ENCODE measurements around the gene DUOX1. TPM values are rescaled to one million over a fixed set of nuclear protein-coding genes. Genes with fewer than 3 reads are reported as not detected.

Gene DUOX1
- total and polyA plus RNA-seq, 7 donors = under 0.01 to 1.7 (median 0.79) TPM; not detected in 3

GRCh38 chr15:45114076-45114750 is 15.6 kb upstream of the DUOX1 start, which contains the start of the genes DUOX2 and DUOXA2:
Gene DUOX2, minus strand, starts transcription at chr15:45114172. Its CDS starts 761 bp downstream, at chr15:45113411.
Gene DUOXA2, plus strand, starts transcription at chr15:45114326. Its CDS starts 280 bp downstream, at chr15:45114606.
- peaks cover 0 to 48% (median 34%) of the 10 kb centered on the region in 4 donors for H3K4me1 ChIP-seq

GRCh38 chr15:45114751-45115085 is 15.1 kb upstream of the DUOX1 start:
- peaks cover 58 to 90% (median 68%) of the 10 kb centered on the region in 3 donors for H3K27me3 ChIP-seq
- H3K27ac ChIP-seq = no peak overlapping the region
- no peak for TF ChIP-seq CTCF (IDR thresholded peaks at IDR 0.05)
- DNase-seq = no peak
- intact Hi-C loops (cut with DNase I) = no loop called here
- no peak overlapping the region for H3K4me3 ChIP-seq
- no peaks in the 10 kb centered on the region for H3K36me3 ChIP-seq
- no peaks in the 10 kb centered on the region for H3K9me3 ChIP-seq
- peaks cover 0 to 48% (median 34%) of the 10 kb centered on the region in 4 donors for H3K4me1 ChIP-seq
- 6 to 13% methylated on average over 2 of the region's 2 CpGs for WGBS, 2 donors

More at GRCh38 chr15:45114076-45114750, 15.6 kb upstream of the DUOX1 start, which contains the start of the genes DUOX2 and DUOXA2:
- Histone ChIP-seq H3K27me3 (peaks cover 58 to 90% (median 73%) of the 10 kb centered on the region in 3 donors), H3K4me3 (no peak within 1 kb of the TSS), H3K9me3 (no peaks in the 10 kb centered on the region), H3K36me3 (no peaks in the 10 kb centered on the region), H3K27ac (no peak within 1 kb of the TSS)
- TF ChIP-seq CTCF (IDR thresholded peaks at IDR 0.05) (no peak), POLR2AphosphoS5 (IDR thresholded peaks at IDR 0.05) (no peak), EP300 (IDR thresholded peaks at IDR 0.05) (no peak), POLR2A (IDR thresholded peaks at IDR 0.05) (no peak)
- 1 to 2% methylated on average over 42 of the region's 42 CpGs for WGBS, 2 donors
- intact Hi-C loops (cut with DNase I) = no loop called here
- DNase-seq = no peak

- no peak overlapping the region for H3K27ac ChIP-seq
- peaks cover 0 to 48% (median 34%) of the 10 kb centered on the region in 4 donors for H3K4me1 ChIP-seq
- peaks cover 58 to 88% (median 70%) of the 10 kb centered on the region in 3 donors for H3K27me3 ChIP-seq
- intact Hi-C loops (cut with DNase I) = no loop called here
- H3K4me3 ChIP-seq = no peak overlapping the region
- no peaks in the 10 kb centered on the region for H3K36me3 ChIP-seq
- H3K9me3 ChIP-seq = no peaks in the 10 kb centered on the region
- DNase-seq = no peak
- 62 to 83% methylated on average over 7 of the region's 7 CpGs for WGBS, 2 donors
- TF ChIP-seq POLR2A (IDR thresholded peaks at IDR 0.05) (no peak), CTCF (IDR thresholded peaks at IDR 0.05) (no peak), POLR2AphosphoS5 (IDR thresholded peaks at IDR 0.05) (no peak), EP300 (IDR thresholded peaks at IDR 0.05) (no peak)
Measured at GRCh38 chr15:45115312-45115820, 14.4 kb upstream of the DUOX1 start.

DNA sequence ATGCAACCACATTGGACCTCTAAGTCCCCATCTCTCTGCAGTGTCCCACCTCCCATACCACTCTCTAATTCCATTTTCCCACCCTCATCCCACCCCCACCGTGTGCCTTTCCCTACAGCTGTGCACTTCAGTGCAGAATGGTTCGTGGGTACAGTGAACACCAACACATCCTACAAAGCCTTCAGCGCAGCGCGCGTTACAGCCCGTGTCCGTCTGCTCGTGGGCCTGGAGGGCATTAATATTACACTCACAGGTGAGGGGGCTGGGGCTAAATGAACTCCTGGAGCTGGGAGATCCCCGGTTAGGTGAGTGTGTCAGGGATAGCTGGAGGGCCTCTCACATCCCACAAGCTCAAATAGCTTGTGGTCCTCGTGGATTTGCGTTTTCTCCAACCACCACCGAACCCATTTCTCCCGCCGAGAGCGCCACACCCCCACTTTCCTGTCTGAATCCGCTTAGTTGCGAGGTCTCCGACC is 13.8 kb upstream of the DUOX1 start:
- H3K27me3 ChIP-seq = peaks cover 58 to 92% (median 75%) of the 10 kb centered on the region in 3 donors
- peaks cover 0 to 48% (median 34%) of the 10 kb centered on the region in 4 donors for H3K4me1 ChIP-seq
- WGBS, 2 donors = 31 to 68% methylated on average over 19 of the region's 19 CpGs
- no peaks in the 10 kb centered on the region for H3K9me3 ChIP-seq
- DNase-seq = no peak
- H3K27ac ChIP-seq = no peak overlapping the region
- TF ChIP-seq CTCF (IDR thresholded peaks at IDR 0.05) = no peak
- no peak for TF ChIP-seq POLR2AphosphoS5 (IDR thresholded peaks at IDR 0.05)
- intact Hi-C loops (cut with DNase I) = no loop called here
- H3K4me3 ChIP-seq = no peak overlapping the region
- H3K36me3 ChIP-seq = no peaks in the 10 kb centered on the region

All from sigmoid colon (tissue), 7 donors.